HTERT RPE-1 (cell line): ENCODE results near the gene ZNF483.
"Not testable (repeated sequence)": the region's sequence is repeated elsewhere in the genome, so short reads cannot be mapped to it uniquely, and the experiment has no call there.

Experiments
- in situ Hi-C: fragments of 300-500 bp; cut with MboI; formaldehyde crosslinking; loops from 4 replicates; pipeline ENCODE4 v1.14.3; 2020; ENCODE audit warnings: low sequenced_read_pairs

ZNF483 gene

DNA sequence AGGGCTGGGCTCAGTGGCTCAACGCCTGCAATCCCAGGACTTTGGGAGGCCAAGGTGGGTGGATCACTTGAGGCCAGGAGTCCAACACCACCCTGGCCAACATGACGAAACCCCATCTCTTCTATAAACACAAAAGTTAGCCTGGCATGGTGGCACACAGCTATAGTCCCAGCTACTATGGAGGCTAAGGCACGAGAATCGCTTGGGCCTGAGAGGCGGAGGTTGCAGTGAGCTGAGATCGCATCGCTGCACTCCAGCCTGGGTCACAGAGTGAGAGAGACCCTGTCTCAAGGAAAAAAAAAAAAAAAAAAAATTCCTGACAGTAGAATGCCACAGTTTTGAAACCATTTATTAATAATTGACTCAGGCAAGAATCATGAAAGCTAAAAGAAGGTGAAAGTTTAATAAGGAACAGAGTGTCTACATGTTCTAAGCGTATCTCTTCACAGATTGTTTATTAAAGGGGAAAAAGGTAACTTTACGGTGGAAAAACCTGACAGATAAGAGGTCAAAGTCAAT lies 80.1 kb downstream of the ZNF483 start:
- in situ Hi-C loops, result no loop called here

DNA sequence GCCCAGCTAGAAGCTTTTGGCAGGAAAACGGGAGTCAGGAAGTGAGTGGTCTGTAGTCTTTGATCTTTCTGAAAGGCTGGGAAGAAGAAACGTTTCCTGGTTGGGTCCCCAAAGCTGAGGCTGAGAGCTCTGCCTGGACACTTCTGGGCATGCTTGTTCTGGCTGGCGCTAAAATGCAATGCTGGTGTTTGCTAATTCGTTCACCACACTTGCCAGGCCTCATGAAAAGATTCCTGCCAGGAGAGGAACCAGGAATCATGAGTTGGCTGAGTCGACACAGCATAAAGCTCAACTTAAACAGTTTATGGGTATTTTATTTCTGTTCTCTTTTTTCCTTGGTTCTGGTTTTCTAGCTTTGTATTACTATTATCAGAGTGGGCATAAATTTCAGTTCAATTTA lies 85.2 kb downstream of the ZNF483 start:
- in situ Hi-C loops, result no loop called here

DNA sequence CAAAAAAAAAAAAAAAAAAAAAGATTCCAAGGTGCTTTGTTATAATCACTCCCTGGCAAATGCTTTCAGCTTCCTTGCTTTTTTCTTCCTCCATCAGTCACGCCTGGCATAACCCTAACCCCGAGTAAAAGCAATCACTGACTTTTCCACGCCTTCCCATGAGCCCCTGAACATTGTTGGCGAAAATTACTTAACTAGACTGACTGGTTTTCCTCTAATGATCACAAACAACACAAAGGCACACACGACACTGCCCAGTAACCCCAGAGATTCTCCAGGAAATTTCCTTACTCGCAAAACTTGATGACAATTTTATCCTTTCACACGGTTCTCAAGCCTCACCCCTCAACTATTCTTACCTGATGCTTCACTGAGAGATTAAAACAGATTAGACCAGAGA lies 85.9 kb downstream of the ZNF483 start:
- in situ Hi-C loops, result no loop called here

DNA sequence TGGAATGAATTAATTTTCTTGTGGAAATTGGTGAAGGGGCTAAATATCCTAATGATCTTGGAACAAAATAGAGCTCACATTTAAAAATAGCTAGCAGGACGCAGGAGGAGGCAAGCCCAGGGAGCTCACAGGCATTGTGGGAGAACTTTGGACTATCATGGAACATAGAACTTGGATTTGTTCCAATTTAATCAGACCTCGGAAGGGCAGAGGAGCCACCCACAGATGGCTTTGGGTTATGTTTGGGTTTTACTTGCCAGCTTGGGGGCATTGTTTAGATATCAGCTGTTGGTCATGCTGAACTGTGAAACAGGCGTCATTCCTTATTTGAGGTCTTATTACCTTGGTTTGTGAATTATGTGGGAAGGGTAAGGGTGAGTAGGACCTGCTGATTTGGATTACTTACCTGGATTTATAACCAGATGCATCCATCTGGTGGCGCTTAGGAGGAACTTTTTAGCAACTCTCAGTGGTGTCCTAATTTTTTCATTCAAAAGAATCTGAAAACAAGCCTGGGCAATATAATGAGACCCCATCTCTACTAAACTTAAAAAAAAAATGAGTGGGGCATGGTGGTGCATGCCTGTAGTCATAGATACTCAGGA lies 88.6 kb downstream of the ZNF483 start:
- in situ Hi-C loops, result no loop called here

DNA sequence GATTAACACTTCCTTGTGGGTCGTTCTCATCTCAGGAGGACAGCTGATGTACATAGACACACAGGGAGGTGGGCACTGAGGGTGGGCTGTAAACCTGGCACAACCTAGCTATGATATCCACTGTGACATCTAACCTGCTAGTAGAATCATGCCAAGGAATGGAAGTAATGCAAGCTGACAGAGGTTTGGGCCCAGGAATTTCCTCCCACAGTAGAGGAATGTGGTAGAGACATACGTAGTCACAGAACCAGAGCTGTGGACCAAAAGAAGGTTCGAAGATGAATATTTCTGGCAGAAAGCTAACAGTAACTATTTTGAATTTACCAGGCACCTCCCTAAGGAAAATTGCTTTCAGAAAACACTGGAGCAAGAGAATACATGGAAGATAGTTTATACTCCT lies 90.9 kb downstream of the ZNF483 start:
- in situ Hi-C loops, result no loop called here

DNA sequence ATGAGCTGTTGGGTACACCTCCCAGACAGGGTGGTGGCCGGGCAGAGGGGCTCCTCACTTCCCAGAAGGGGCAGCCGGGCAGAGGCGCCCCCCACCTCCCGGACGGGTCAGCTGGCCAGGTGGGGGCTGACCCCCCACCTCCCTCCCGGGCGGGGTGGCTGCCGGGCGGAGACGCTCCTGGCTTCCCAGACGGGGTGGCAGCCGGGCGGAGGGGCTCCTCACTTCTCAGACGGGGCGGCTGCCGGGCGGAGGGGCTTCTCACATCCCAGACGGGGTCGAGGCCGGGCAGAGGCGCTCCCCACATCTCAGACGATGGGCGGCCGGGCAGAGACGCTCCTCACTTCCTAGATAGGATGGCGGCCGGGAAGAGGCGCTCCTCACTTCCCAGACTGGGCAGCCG lies 92.4 kb downstream of the ZNF483 start:
- in situ Hi-C loops, result not testable (repeated sequence)

DNA sequence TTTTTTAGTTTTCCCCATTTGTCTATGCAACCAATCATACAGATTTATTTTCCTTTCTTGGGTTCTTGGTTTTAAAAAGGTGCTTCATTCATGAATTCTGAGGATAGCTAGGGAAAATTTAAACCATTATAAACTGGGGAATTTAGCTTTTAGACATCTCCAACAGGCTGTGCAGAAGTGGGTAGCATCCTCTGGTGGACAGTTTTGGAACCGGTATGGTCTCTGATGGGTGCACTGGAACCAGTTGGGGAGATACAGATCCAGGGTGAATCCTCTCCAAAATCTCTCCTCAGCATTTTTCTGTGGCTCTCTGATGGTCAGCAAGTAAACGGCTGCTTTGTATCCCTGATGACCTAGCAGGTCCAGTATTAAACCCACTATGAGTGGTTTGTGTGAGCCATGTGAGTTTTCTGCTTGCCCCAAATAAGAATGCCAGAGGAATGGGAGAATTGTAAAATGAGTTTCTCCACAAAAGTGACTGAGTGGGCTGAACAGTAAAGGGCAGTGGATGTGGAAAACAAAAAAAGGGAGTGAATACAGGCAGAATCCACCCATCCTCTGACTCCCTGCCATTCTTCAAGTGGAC lies 97.0 kb downstream of the ZNF483 start:
- in situ Hi-C loops, result no loop called here

DNA sequence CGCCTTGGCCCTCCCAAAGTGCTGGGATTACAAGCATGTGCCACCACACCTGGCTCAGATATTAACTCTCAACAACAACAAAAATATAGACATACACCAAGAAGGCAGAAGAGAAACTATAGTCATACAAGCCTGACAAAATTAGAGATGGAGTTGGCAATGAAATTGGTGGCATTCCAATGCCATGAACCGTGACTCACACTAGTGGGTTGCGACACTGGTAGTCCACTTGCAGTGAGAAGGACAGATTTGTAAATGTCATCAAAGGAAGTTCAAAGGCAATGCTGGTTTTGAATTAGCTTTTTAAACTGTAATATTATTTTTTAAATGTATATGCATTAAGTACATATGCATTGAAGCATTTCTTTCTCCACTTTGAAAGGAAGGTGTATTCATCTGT lies 97.6 kb downstream of the ZNF483 start:
- in situ Hi-C loops, result no loop called here
